ENCODE data around the gene OR14A16. TPM values are rescaled to one million over a fixed set of nuclear protein-coding genes. Genes with fewer than 3 reads are reported as not detected.

The OR14A16 gene
- total RNA-seq, 1 experiment from 2014 or later = not detected

DNA sequence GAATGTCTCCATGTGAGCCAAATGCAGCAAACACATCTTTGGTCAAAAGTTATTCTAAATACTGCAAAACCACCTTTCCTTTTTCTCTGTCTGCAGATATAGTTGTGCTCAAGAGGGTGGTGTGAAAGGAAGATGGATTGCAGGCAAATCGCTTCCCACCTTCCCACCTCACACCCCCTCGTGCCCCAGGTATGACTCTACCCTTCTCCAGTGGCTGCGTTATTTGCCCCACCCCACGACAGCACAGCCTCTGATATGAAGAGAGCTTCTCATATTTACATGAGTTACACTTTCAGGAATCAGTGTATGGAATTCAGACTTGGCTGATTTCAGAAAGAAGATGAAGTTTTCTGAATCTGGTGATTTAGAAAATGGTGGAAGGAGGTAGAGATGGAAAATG is 38.8 kb upstream of the OR14A16 start:
- H3K4me1 Mint-ChIP-seq (ENCODE audit: low read depth, unreplicated experiment) = no peaks in the 10 kb centered on the region
- TF ChIP-seq, protein P1, sequence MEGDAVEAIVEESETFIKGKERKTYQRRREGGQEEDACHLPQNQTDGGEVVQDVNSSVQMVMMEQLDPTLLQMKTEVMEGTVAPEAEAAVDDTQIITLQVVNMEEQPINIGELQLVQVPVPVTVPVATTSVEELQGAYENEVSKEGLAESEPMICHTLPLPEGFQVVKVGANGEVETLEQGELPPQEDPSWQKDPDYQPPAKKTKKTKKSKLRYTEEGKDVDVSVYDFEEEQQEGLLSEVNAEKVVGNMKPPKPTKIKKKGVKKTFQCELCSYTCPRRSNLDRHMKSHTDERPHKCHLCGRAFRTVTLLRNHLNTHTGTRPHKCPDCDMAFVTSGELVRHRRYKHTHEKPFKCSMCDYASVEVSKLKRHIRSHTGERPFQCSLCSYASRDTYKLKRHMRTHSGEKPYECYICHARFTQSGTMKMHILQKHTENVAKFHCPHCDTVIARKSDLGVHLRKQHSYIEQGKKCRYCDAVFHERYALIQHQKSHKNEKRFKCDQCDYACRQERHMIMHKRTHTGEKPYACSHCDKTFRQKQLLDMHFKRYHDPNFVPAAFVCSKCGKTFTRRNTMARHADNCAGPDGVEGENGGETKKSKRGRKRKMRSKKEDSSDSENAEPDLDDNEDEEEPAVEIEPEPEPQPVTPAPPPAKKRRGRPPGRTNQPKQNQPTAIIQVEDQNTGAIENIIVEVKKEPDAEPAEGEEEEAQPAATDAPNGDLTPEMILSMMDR (IDR thresholded peaks at IDR 0.05; ENCODE audit: insufficient read depth in 1 of 2, low read depth in 1 of 2, low read length in 1 of 2, severe bottlenecking in 1 of 2, unreplicated experiment in 1 of 2) = no peak
- no TSS peak for BruUV-seq (replicated peaks)
- no peak overlapping the region for H3K27ac Mint-ChIP-seq (ENCODE audit: unreplicated experiment)
- H3K4me3 Mint-ChIP-seq (ENCODE audit: unreplicated experiment) = no peak overlapping the region
- POLR2A ChIA-PET = no interaction called here
- DNase-seq = no peak
- H3K27me3 Mint-ChIP-seq (ENCODE audit: insufficient read depth, unreplicated experiment) = peaks cover 12% of the 10 kb centered on the region
- H3K36me3 Mint-ChIP-seq (ENCODE audit: insufficient read depth, unreplicated experiment) = no peaks in the 10 kb centered on the region
- H3K36me3 ChIP-seq (ENCODE audit: control insufficient read depth, insufficient read depth, low read length) = no peaks in the 10 kb centered on the region
- H3K9me3 Mint-ChIP-seq (ENCODE audit: unreplicated experiment) = no peaks in the 10 kb centered on the region
- intact Hi-C loops (cut with micrococcal nuclease; ENCODE audit: unreplicated experiment) = no loop called here
- CTCF ChIA-PET = no interaction called here
- H3K4me3 ChIP-seq (ENCODE audit: low read depth, low read length) = no peak overlapping the region
- H3K9me3 ChIP-seq = no peaks in the 10 kb centered on the region
- H3K4me1 ChIP-seq = no peaks in the 10 kb centered on the region
- no peaks in the 10 kb centered on the region for H3K27me3 ChIP-seq (replicated peaks; ENCODE audit: control insufficient read depth, insufficient read depth, low read length)

DNA sequence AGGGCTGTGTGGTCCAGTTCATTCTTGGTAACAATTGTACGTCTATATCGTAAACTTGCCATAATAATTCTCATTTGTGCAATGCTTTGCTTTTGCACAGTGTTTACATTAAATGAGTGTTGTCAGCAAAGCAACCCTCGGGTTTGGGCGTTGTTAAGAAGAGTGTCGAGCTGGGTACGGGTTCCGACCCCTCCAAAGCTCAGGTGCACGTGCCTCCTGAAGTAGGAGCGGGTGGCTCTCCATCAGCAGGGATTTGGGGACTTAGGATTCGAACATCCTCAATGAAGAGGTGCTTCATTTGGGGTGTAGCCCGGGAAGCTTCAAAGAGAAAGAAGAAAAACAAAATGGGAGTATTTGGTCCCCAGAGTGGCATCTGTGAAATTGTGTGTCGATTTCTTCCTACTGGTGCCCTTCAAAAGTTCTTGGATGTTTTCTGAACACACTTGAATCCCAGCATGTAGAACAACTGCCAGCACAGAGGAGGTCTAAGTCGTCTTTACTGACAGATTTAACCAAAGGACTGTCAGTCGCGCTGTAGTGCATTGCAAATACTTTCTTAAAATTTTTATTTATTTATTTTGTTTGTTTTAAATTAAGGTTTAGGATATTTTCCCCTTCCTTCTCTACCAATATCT is 34.2 kb upstream of the OR14A16 start:
- TF ChIP-seq, protein P1 (IDR thresholded peaks at IDR 0.05; ENCODE audit: insufficient read depth in 1 of 2, low read depth in 1 of 2, low read length in 1 of 2, severe bottlenecking in 1 of 2, unreplicated experiment in 1 of 2) = no peak
- CTCF ChIA-PET = no interaction called here

DNA sequence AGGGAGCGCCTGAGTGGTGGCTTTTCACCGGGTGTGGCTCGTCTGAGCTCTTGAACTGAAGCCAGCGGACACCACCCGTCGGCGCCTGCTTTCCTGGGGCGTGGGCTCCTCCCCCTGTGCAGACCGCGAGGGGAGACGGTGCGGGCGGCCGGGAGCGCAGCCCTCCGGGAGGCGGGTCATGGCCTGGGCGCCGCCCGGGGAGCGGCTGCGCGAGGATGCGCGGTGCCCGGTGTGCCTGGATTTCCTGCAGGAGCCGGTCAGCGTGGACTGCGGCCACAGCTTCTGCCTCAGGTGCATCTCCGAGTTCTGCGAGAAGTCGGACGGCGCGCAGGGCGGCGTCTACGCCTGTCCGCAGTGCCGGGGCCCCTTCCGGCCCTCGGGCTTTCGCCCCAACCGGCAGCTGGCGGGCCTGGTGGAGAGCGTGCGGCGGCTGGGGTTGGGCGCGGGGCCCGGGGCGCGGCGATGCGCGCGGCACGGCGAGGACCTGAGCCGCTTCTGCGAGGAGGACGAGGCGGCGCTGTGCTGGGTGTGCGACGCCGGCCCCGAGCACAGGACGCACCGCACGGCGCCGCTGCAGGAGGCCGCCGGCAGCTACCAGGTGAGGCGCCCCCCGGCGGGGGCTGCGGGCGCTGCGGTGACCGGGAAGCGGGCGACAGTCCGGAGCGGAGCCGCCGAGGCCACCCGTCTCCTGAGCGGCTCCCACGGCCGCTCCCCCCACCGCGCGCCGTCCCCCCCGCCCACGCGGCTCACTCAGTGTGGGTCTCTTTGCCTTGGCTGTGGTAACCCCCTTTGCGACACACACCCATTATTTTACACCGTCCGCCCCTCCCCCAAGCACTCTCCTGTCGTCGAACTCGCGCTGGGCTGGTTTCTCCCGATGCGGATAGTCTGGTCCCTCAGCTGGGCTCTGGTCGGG is 33.4 kb upstream of the OR14A16 start, which contains the start of gene TRIM58:
TRIM58 (plus strand) TSS at position 119 of the 916 bp plus-strand sequence; CDS start at position 179, 60 bp downstream.
- Histone ChIP-seq H3K4me3 (ENCODE audit: low read depth, low read length) (peak within 1 kb of the TSS; percentile 10; the same call in 1 of the 2 replicates), H3K27me3 (replicated peaks; ENCODE audit: control insufficient read depth, insufficient read depth, low read length) (no peaks in the 10 kb centered on the region), H3K36me3 (ENCODE audit: control insufficient read depth, insufficient read depth, low read length) (no peaks in the 10 kb centered on the region), H3K9me3 (no peaks in the 10 kb centered on the region), H3K4me1 (no peaks in the 10 kb centered on the region)
- peak within 1 kb of the TSS; percentile 66 for H3K4me3 Mint-ChIP-seq (ENCODE audit: unreplicated experiment)
- BruUV-seq (replicated peaks) = no TSS peak
- no peak within 1 kb of the TSS for H3K27ac Mint-ChIP-seq (ENCODE audit: unreplicated experiment)
- H3K9me3 Mint-ChIP-seq (ENCODE audit: unreplicated experiment) = peaks cover 11% of the 10 kb centered on the region
- H3K27me3 Mint-ChIP-seq (ENCODE audit: insufficient read depth, unreplicated experiment) = peaks cover 12% of the 10 kb centered on the region
- TF ChIP-seq, protein P1 (IDR thresholded peaks at IDR 0.05; ENCODE audit: insufficient read depth in 1 of 2, low read depth in 1 of 2, low read length in 1 of 2, severe bottlenecking in 1 of 2, unreplicated experiment in 1 of 2) = peak in 1 of 2 experiments; percentile 20
- intact Hi-C loops (cut with micrococcal nuclease; ENCODE audit: unreplicated experiment) = no loop called here
- ChIA-PET CTCF (no interaction called here), POLR2A (no interaction called here)
- peak in 1 of 2 experiments; percentile 40 for DNase-seq
- no peaks in the 10 kb centered on the region for H3K36me3 Mint-ChIP-seq (ENCODE audit: insufficient read depth, unreplicated experiment)
- no peaks in the 10 kb centered on the region for H3K4me1 Mint-ChIP-seq (ENCODE audit: low read depth, unreplicated experiment)

More for the DNA sequence above, 34.2 kb upstream of the OR14A16 start:
- POLR2A ChIA-PET = no interaction called here
- DNase-seq = no peak
- Histone ChIP-seq H3K4me3 (ENCODE audit: low read depth, low read length) (no peak overlapping the region), H3K27me3 (replicated peaks; ENCODE audit: control insufficient read depth, insufficient read depth, low read length) (no peaks in the 10 kb centered on the region), H3K4me1 (no peaks in the 10 kb centered on the region), H3K9me3 (no peaks in the 10 kb centered on the region), H3K36me3 (ENCODE audit: control insufficient read depth, insufficient read depth, low read length) (no peaks in the 10 kb centered on the region)
- no TSS peak for BruUV-seq (replicated peaks)
- H3K4me3 Mint-ChIP-seq (ENCODE audit: unreplicated experiment) = peak overlapping the region; percentile 66
- peaks cover 6% of the 10 kb centered on the region for H3K9me3 Mint-ChIP-seq (ENCODE audit: unreplicated experiment)
- no peak overlapping the region for H3K27ac Mint-ChIP-seq (ENCODE audit: unreplicated experiment)
- H3K4me1 Mint-ChIP-seq (ENCODE audit: low read depth, unreplicated experiment) = no peaks in the 10 kb centered on the region
- intact Hi-C loops (cut with micrococcal nuclease; ENCODE audit: unreplicated experiment) = no loop called here
- H3K27me3 Mint-ChIP-seq (ENCODE audit: insufficient read depth, unreplicated experiment) = peaks cover 11% of the 10 kb centered on the region
- H3K36me3 Mint-ChIP-seq (ENCODE audit: insufficient read depth, unreplicated experiment) = no peaks in the 10 kb centered on the region

All from Caco-2 (cell line).